ENCODE data around the gene ALB.

ALB gene

DNA sequence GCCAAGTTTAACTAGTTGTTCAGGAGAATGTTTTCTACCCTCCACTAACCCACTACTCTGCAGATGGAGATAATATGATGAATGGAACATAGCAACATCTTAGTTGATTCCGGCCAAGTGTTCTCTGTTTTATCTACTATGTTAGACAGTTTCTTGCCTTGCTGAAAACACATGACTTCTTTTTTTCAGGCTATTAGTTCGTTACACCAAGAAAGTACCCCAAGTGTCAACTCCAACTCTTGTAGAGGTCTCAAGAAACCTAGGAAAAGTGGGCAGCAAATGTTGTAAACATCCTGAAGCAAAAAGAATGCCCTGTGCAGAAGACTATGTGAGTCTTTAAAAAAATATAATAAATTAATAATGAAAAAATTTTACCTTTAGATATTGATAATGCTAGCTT lies 13.3 kb downstream of the ALB start:
- no peak overlapping the region for H3K27ac ChIP-seq (ENCODE audit: low read length)
- no peak overlapping the region for H3K4me3 ChIP-seq (ENCODE audit: low read length)
- no peaks in the 10 kb centered on the region for H3K9me3 ChIP-seq (ENCODE audit: control insufficient read depth, insufficient read depth, low read length)
- no CpG with 5 or more reads among the region's 2 CpGs for WGBS (ENCODE audit: insufficient coverage, insufficient read length)
- no peak for DNase-seq (ENCODE audit: low read depth, low spot score)
- no peaks in the 10 kb centered on the region for H3K36me3 ChIP-seq (ENCODE audit: control insufficient read depth, insufficient read depth, low read length)
- H3K4me1 ChIP-seq (ENCODE audit: control insufficient read depth, insufficient read depth, low read length) = no peaks in the 10 kb centered on the region
- H3K27me3 ChIP-seq (ENCODE audit: control insufficient read depth, insufficient read depth, low read length) = no peaks in the 10 kb centered on the region

DNA sequence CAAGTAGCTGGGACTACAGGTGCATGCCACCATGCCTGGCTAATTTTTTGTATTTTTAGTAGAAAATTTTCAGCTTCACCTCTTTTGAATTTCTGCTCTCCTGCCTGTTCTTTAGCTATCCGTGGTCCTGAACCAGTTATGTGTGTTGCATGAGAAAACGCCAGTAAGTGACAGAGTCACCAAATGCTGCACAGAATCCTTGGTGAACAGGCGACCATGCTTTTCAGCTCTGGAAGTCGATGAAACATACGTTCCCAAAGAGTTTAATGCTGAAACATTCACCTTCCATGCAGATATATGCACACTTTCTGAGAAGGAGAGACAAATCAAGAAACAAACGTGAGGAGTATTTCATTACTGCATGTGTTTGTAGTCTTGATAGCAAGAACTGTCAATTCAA lies 13.9 kb downstream of the ALB start:
- whole genome bisulfite sequencing (ENCODE audit: insufficient coverage, insufficient read length) = no CpG with 5 or more reads among the region's 6 CpGs
- DNase-seq (ENCODE audit: low read depth, low spot score) = no peak
- H3K4me1 ChIP-seq (ENCODE audit: control insufficient read depth, insufficient read depth, low read length) = no peaks in the 10 kb centered on the region
- H3K4me3 ChIP-seq (ENCODE audit: low read length) = no peak overlapping the region
- no peak overlapping the region for H3K27ac ChIP-seq (ENCODE audit: low read length)
- no peaks in the 10 kb centered on the region for H3K27me3 ChIP-seq (ENCODE audit: control insufficient read depth, insufficient read depth, low read length)
- H3K36me3 ChIP-seq (ENCODE audit: control insufficient read depth, insufficient read depth, low read length) = no peaks in the 10 kb centered on the region
- no peaks in the 10 kb centered on the region for H3K9me3 ChIP-seq (ENCODE audit: control insufficient read depth, insufficient read depth, low read length)

DNA sequence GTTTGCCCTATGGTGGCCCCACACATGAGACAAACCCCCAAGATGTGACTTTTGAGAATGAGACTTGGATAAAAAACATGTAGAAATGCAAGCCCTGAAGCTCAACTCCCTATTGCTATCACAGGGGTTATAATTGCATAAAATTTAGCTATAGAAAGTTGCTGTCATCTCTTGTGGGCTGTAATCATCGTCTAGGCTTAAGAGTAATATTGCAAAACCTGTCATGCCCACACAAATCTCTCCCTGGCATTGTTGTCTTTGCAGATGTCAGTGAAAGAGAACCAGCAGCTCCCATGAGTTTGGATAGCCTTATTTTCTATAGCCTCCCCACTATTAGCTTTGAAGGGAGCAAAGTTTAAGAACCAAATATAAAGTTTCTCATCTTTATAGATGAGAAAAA lies 14.6 kb downstream of the ALB start:
- no peaks in the 10 kb centered on the region for H3K27me3 ChIP-seq (ENCODE audit: control insufficient read depth, insufficient read depth, low read length)
- no peaks in the 10 kb centered on the region for H3K9me3 ChIP-seq (ENCODE audit: control insufficient read depth, insufficient read depth, low read length)
- WGBS (ENCODE audit: insufficient coverage, insufficient read length) = no CpG with 5 or more reads among the region's 1 CpG
- DNase-seq (ENCODE audit: low read depth, low spot score) = no peak
- H3K4me1 ChIP-seq (ENCODE audit: control insufficient read depth, insufficient read depth, low read length) = no peaks in the 10 kb centered on the region
- H3K27ac ChIP-seq (ENCODE audit: low read length) = no peak overlapping the region
- no peak overlapping the region for H3K4me3 ChIP-seq (ENCODE audit: low read length)
- H3K36me3 ChIP-seq (ENCODE audit: control insufficient read depth, insufficient read depth, low read length) = no peaks in the 10 kb centered on the region

DNA sequence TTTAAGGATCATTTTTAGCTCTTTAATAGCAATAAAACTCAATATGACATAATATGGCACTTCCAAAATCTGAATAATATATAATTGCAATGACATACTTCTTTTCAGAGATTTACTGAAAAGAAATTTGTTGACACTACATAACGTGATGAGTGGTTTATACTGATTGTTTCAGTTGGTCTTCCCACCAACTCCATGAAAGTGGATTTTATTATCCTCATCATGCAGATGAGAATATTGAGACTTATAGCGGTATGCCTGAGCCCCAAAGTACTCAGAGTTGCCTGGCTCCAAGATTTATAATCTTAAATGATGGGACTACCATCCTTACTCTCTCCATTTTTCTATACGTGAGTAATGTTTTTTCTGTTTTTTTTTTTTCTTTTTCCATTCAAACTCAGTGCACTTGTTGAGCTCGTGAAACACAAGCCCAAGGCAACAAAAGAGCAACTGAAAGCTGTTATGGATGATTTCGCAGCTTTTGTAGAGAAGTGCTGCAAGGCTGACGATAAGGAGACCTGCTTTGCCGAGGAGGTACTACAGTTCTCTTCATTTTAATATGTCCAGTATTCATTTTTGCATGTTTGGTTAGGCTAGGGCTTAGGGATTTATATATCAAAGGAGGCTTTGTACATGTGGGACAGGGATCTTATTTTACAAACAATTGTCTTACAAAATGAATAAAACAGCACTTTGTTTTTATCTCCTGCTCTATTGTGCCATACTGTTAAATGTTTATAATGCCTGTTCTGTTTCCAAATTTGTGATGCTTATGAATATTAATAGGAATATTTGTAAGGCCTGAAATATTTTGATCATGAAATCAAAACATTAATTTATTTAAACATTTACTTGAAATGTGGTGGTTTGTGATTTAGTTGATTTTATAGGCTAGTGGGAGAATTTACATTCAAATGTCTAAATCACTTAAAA lies 15.3 kb downstream of the ALB start:
- no peaks in the 10 kb centered on the region for H3K36me3 ChIP-seq (ENCODE audit: control insufficient read depth, insufficient read depth, low read length)
- no peak overlapping the region for H3K4me3 ChIP-seq (ENCODE audit: low read length)
- no CpG with 5 or more reads among the region's 7 CpGs for WGBS (ENCODE audit: insufficient coverage, insufficient read length)
- no peaks in the 10 kb centered on the region for H3K4me1 ChIP-seq (ENCODE audit: control insufficient read depth, insufficient read depth, low read length)
- H3K27ac ChIP-seq (ENCODE audit: low read length) = no peak overlapping the region
- H3K9me3 ChIP-seq (ENCODE audit: control insufficient read depth, insufficient read depth, low read length) = no peaks in the 10 kb centered on the region
- no peak for DNase-seq (ENCODE audit: low read depth, low spot score)
- no peaks in the 10 kb centered on the region for H3K27me3 ChIP-seq (ENCODE audit: control insufficient read depth, insufficient read depth, low read length)

DNA sequence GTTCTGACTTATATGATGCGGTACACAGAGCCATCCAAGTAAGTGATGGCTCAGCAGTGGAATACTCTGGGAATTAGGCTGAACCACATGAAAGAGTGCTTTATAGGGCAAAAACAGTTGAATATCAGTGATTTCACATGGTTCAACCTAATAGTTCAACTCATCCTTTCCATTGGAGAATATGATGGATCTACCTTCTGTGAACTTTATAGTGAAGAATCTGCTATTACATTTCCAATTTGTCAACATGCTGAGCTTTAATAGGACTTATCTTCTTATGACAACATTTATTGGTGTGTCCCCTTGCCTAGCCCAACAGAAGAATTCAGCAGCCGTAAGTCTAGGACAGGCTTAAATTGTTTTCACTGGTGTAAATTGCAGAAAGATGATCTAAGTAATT lies 16.5 kb downstream of the ALB start:
- DNase-seq (ENCODE audit: low read depth, low spot score) = no peak
- Histone ChIP-seq H3K27me3 (ENCODE audit: control insufficient read depth, insufficient read depth, low read length) (no peaks in the 10 kb centered on the region), H3K36me3 (ENCODE audit: control insufficient read depth, insufficient read depth, low read length) (no peaks in the 10 kb centered on the region), H3K4me1 (ENCODE audit: control insufficient read depth, insufficient read depth, low read length) (no peaks in the 10 kb centered on the region), H3K4me3 (ENCODE audit: low read length) (no peak overlapping the region), H3K27ac (ENCODE audit: low read length) (no peak overlapping the region), H3K9me3 (ENCODE audit: control insufficient read depth, insufficient read depth, low read length) (no peaks in the 10 kb centered on the region)
- WGBS (ENCODE audit: insufficient coverage, insufficient read length) = no CpG with 5 or more reads among the region's 2 CpGs

DNA sequence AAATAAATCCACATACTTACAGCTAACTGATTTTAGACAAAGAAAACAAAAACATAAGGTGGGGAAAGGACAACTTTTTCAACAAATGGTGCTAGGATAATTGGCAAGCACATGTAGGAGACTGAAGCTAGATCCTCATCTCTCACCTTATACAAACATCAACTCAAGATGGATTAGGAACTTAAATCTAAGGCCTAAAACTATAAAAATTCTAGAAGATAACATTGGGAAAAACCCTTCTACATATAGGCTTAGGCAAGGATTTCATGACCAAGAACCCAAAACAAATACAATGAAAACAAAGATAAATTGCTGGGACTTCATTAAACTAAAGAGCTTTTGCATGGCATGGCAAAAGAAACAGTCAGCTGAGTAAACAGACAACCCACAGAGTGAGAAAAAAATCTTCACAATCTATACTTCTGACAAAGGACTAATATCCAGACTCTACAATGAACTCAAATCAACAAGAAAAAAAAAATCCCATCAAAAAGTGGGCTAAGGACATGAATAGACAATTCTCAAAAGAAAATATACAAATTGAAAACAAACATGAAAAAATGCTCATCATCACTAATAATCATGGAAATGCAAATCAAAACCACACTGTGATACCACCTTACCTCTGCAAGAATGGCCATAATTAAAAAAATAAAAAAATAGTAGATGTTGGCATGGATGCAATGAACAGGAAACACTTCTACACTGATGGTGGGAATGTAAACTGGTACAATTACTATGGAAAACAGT lies 17.8 kb downstream of the ALB start:
- Histone ChIP-seq H3K4me1 (ENCODE audit: control insufficient read depth, insufficient read depth, low read length) (no peaks in the 10 kb centered on the region), H3K9me3 (ENCODE audit: control insufficient read depth, insufficient read depth, low read length) (no peaks in the 10 kb centered on the region), H3K27me3 (ENCODE audit: control insufficient read depth, insufficient read depth, low read length) (no peaks in the 10 kb centered on the region), H3K4me3 (ENCODE audit: low read length) (no peak overlapping the region), H3K36me3 (ENCODE audit: control insufficient read depth, insufficient read depth, low read length) (no peaks in the 10 kb centered on the region), H3K27ac (ENCODE audit: low read length) (no peak overlapping the region)
- no peak for DNase-seq (ENCODE audit: low read depth, low spot score)

DNA sequence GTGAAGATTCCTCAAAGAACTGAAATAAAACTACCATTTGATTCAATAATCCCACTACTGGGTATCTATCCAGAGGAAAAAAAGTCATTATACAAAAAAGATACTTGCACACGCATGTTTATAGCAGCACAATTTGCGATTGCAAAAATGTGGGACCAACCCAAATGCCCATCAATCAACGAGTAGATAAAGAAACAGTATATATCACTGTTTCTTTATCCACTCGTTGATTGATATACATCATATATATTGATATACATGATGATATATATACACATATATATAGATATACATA lies 18.3 kb downstream of the ALB start:
- no peak overlapping the region for H3K4me3 ChIP-seq (ENCODE audit: low read length)
- DNase-seq (ENCODE audit: low read depth, low spot score) = no peak
- H3K36me3 ChIP-seq (ENCODE audit: control insufficient read depth, insufficient read depth, low read length) = no peaks in the 10 kb centered on the region
- no peak overlapping the region for H3K27ac ChIP-seq (ENCODE audit: low read length)
- no peaks in the 10 kb centered on the region for H3K27me3 ChIP-seq (ENCODE audit: control insufficient read depth, insufficient read depth, low read length)
- WGBS (ENCODE audit: insufficient coverage, insufficient read length) = no CpG with 5 or more reads among the region's 4 CpGs
- no peaks in the 10 kb centered on the region for H3K9me3 ChIP-seq (ENCODE audit: control insufficient read depth, insufficient read depth, low read length)
- no peaks in the 10 kb centered on the region for H3K4me1 ChIP-seq (ENCODE audit: control insufficient read depth, insufficient read depth, low read length)

DNA sequence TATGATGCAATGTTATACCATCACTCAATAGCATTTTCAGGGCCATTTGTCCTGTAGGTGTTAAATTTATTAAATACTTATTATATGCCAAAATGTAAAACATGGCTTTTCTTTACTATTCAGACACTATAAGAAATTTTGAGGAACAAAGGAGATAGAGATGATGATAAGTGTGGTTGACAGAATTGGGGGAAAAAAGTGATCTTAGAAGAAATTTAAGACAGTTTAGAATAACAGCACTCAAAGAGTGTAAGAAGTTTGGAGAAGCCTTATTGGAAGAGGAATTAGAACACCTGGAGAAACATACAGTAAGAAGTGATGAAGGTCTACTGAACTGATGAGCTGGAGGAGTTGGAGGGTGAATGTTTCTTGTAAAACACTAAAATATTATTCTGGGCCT lies 19.1 kb downstream of the ALB start:
- Histone ChIP-seq H3K27me3 (ENCODE audit: control insufficient read depth, insufficient read depth, low read length) (no peaks in the 10 kb centered on the region), H3K4me3 (ENCODE audit: low read length) (no peak overlapping the region), H3K27ac (ENCODE audit: low read length) (no peak overlapping the region), H3K4me1 (ENCODE audit: control insufficient read depth, insufficient read depth, low read length) (no peaks in the 10 kb centered on the region), H3K9me3 (ENCODE audit: control insufficient read depth, insufficient read depth, low read length) (no peaks in the 10 kb centered on the region), H3K36me3 (ENCODE audit: control insufficient read depth, insufficient read depth, low read length) (no peaks in the 10 kb centered on the region)
- DNase-seq (ENCODE audit: low read depth, low spot score) = no peak

DNA sequence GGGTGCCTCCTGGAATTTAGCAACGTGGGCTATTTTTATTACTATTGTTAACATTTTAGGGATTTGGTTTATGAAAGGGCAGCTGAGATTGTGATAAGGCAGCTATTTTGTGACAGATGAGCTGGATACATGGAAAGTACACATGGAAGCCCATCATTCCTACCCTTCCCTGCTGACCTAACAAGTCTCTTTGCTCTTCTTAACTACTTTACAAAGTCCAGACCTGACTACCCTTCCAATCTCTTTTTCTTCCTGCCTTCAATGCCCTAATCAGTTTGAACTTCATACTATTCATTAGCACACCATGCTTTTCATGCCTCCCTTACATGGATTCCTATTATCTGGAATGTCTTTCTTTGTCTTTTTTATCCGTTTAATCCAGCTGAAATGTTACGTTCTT lies 22.6 kb downstream of the ALB start:
- Histone ChIP-seq H3K36me3 (ENCODE audit: control insufficient read depth, insufficient read depth, low read length) (no peaks in the 10 kb centered on the region), H3K27ac (ENCODE audit: low read length) (no peak overlapping the region), H3K9me3 (ENCODE audit: control insufficient read depth, insufficient read depth, low read length) (no peaks in the 10 kb centered on the region), H3K27me3 (ENCODE audit: control insufficient read depth, insufficient read depth, low read length) (no peaks in the 10 kb centered on the region), H3K4me1 (ENCODE audit: control insufficient read depth, insufficient read depth, low read length) (no peaks in the 10 kb centered on the region), H3K4me3 (ENCODE audit: low read length) (no peak overlapping the region)
- no peak for DNase-seq (ENCODE audit: low read depth, low spot score)
- no CpG with 5 or more reads among the region's 3 CpGs for WGBS (ENCODE audit: insufficient coverage, insufficient read length)

DNA sequence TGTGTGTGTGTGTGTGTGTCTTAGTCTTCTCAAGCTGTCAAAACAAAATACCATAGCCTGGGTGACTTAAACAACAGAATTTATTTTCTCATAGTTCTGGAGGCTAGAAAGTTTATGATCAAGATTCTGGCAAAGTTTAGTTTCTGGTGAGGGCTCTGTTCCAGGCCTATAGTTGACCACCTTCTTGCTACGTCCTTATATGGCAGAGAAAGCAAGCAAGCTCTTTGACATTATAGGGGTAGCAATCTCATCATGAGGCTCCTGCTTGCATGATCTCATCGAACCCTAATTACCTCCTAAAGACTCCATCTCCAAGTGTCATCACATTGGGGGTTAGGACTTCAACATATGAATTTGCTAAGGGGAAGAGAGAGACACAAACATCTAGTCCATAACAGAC lies 25.0 kb downstream of the ALB start:
- Histone ChIP-seq H3K4me3 (ENCODE audit: low read length) (no peak overlapping the region), H3K4me1 (ENCODE audit: control insufficient read depth, insufficient read depth, low read length) (no peaks in the 10 kb centered on the region), H3K27me3 (ENCODE audit: control insufficient read depth, insufficient read depth, low read length) (no peaks in the 10 kb centered on the region), H3K27ac (ENCODE audit: low read length) (no peak overlapping the region), H3K36me3 (ENCODE audit: control insufficient read depth, insufficient read depth, low read length) (no peaks in the 10 kb centered on the region), H3K9me3 (ENCODE audit: control insufficient read depth, insufficient read depth, low read length) (no peaks in the 10 kb centered on the region)
- WGBS (ENCODE audit: insufficient coverage, insufficient read length) = no CpG with 5 or more reads among the region's 2 CpGs
- DNase-seq (ENCODE audit: low read depth, low spot score) = no peak

All from iPS DF 6.9 (cell line).